ENCODE measurements around the gene ATAD2B. TPM values are rescaled to one million over a fixed set of nuclear protein-coding genes. Genes with fewer than 3 reads are reported as not detected.

ATAD2B gene
- total RNA-seq, 1 donor from 2014 or later, result 8.1 TPM

GRCh38 chr2:23838996-23839395, 87.9 kb downstream of the ATAD2B start:
- Histone ChIP-seq H3K27me3 (ENCODE audit: control insufficient read depth, insufficient read depth, low read length) (no peaks in the 10 kb centered on the region), H3K36me3 (ENCODE audit: control insufficient read depth, insufficient read depth, low read length) (no peaks in the 10 kb centered on the region), H3K4me3 (ENCODE audit: low read depth, low read length) (no peak overlapping the region)
- DNase-seq (ENCODE audit: low read depth), result no peak
- TF ChIP-seq CTCF (IDR thresholded peaks at IDR 0.05; ENCODE audit: insufficient read depth, low read length, poor library complexity, severe bottlenecking), result no peak

GRCh38 chr2:23838581-23838980, 88.3 kb downstream of the ATAD2B start:
- no peak overlapping the region for H3K4me3 ChIP-seq (ENCODE audit: low read depth, low read length)
- no peak for DNase-seq (ENCODE audit: low read depth)
- no peak for TF ChIP-seq CTCF (IDR thresholded peaks at IDR 0.05; ENCODE audit: insufficient read depth, low read length, poor library complexity, severe bottlenecking)
- H3K36me3 ChIP-seq (ENCODE audit: control insufficient read depth, insufficient read depth, low read length), result no peaks in the 10 kb centered on the region
- H3K27me3 ChIP-seq (ENCODE audit: control insufficient read depth, insufficient read depth, low read length), result no peaks in the 10 kb centered on the region

GRCh38 chr2:23837871-23838270, 89.1 kb downstream of the ATAD2B start:
- H3K4me3 ChIP-seq (ENCODE audit: low read depth, low read length), result no peak overlapping the region
- H3K36me3 ChIP-seq (ENCODE audit: control insufficient read depth, insufficient read depth, low read length), result no peaks in the 10 kb centered on the region
- no peaks in the 10 kb centered on the region for H3K27me3 ChIP-seq (ENCODE audit: control insufficient read depth, insufficient read depth, low read length)
- DNase-seq (ENCODE audit: low read depth), result no peak
- TF ChIP-seq CTCF (IDR thresholded peaks at IDR 0.05; ENCODE audit: insufficient read depth, low read length, poor library complexity, severe bottlenecking), result no peak

GRCh38 chr2:23836971-23837565, 89.9 kb downstream of the ATAD2B start:
- DNase-seq (ENCODE audit: low read depth), result no peak
- TF ChIP-seq CTCF (IDR thresholded peaks at IDR 0.05; ENCODE audit: insufficient read depth, low read length, poor library complexity, severe bottlenecking), result no peak
- no peaks in the 10 kb centered on the region for H3K36me3 ChIP-seq (ENCODE audit: control insufficient read depth, insufficient read depth, low read length)
- H3K27me3 ChIP-seq (ENCODE audit: control insufficient read depth, insufficient read depth, low read length), result no peaks in the 10 kb centered on the region
- no peak overlapping the region for H3K4me3 ChIP-seq (ENCODE audit: low read depth, low read length)

GRCh38 chr2:23836505-23836904, 90.4 kb downstream of the ATAD2B start:
- no peak for TF ChIP-seq CTCF (IDR thresholded peaks at IDR 0.05; ENCODE audit: insufficient read depth, low read length, poor library complexity, severe bottlenecking)

GRCh38 chr2:23835988-23836387, 90.9 kb downstream of the ATAD2B start:
- Histone ChIP-seq H3K4me3 (ENCODE audit: low read depth, low read length) (no peak overlapping the region), H3K27me3 (ENCODE audit: control insufficient read depth, insufficient read depth, low read length) (no peaks in the 10 kb centered on the region), H3K36me3 (ENCODE audit: control insufficient read depth, insufficient read depth, low read length) (no peaks in the 10 kb centered on the region)
- TF ChIP-seq CTCF (IDR thresholded peaks at IDR 0.05; ENCODE audit: insufficient read depth, low read length, poor library complexity, severe bottlenecking), result no peak
- no peak for DNase-seq (ENCODE audit: low read depth)

More at GRCh38 chr2:23836505-23836904, 90.4 kb downstream of the ATAD2B start:
- no peak for DNase-seq (ENCODE audit: low read depth)
- Histone ChIP-seq H3K27me3 (ENCODE audit: control insufficient read depth, insufficient read depth, low read length) (no peaks in the 10 kb centered on the region), H3K4me3 (ENCODE audit: low read depth, low read length) (no peak overlapping the region), H3K36me3 (ENCODE audit: control insufficient read depth, insufficient read depth, low read length) (no peaks in the 10 kb centered on the region)

All from kidney epithelial cell (primary cell).